COR-L47 (cell line): ENCODE data around the gene CPLX1.
A peak's percentile ranks its signal among the peaks of the same experiment; 100 is the strongest.

Experiments used
- DNase-seq: peaks from one replicate; lab custom pipeline; 2025; lab: John Stamatoyannopoulos, UW

The CPLX1 gene

GRCh38 chr4:855880-856224 is 29.9 kb upstream of the CPLX1 start:
- DNase-seq, result no peak

GRCh38 chr4:854356-854755 is 28.4 kb upstream of the CPLX1 start:
- DNase-seq, result no peak

- DNase-seq, result no peak
These were observed 27.5 kb upstream of the CPLX1 start for GRCh38 chr4:853416-853781.

- DNase-seq, result no peak
These were observed 25.9 kb upstream of the CPLX1 start for GRCh38 chr4:851701-852430.

GRCh38 chr4:850323-850945 is 24.5 kb upstream of the CPLX1 start:
- no peak for DNase-seq

GRCh38 chr4:849478-850175 is 23.7 kb upstream of the CPLX1 start:
- no peak for DNase-seq

GRCh38 chr4:848803-849477 is 23.0 kb upstream of the CPLX1 start:
- no peak for DNase-seq

GRCh38 chr4:848307-848691 is 22.4 kb upstream of the CPLX1 start:
- DNase-seq, result no peak

GRCh38 chr4:845836-846251 is 19.9 kb upstream of the CPLX1 start:
- no peak for DNase-seq

- no peak for DNase-seq
These were observed 19.4 kb upstream of the CPLX1 start for GRCh38 chr4:845233-845835.

GRCh38 chr4:844752-845232 is 18.9 kb upstream of the CPLX1 start:
- DNase-seq, result no peak

GRCh38 chr4:839675-840443 is 13.9 kb upstream of the CPLX1 start:
- DNase-seq, result no peak

- DNase-seq, result no peak
These were observed 11.8 kb upstream of the CPLX1 start for GRCh38 chr4:837772-838171.

- no peak for DNase-seq
These were observed 10.9 kb upstream of the CPLX1 start for GRCh38 chr4:836750-837301.

- no peak for DNase-seq
These were observed 10.1 kb upstream of the CPLX1 start for GRCh38 chr4:836003-836511.

- peak; percentile 71 for DNase-seq
These were observed 9.4 kb upstream of the CPLX1 start for GRCh38 chr4:835148-836002.

GRCh38 chr4:834368-835147 is 8.6 kb upstream of the CPLX1 start:
- no peak for DNase-seq

- no peak for DNase-seq
These were observed 7.9 kb upstream of the CPLX1 start for GRCh38 chr4:833731-834367.

GRCh38 chr4:833156-833555 is 7.2 kb upstream of the CPLX1 start:
- no peak for DNase-seq
